NCI-H226 (cell line): ENCODE measurements around the gene MMP7.

Source experiments
- DNase-seq: peaks from one replicate; pipeline ENCODE4 v3.0.0-alpha.2; 2015

MMP7 gene

GRCh38 chr11:102491969-102492368, 38.6 kb downstream of the MMP7 start:
- no peak for DNase-seq

- DNase-seq = no peak
Measured at GRCh38 chr11:102489186-102490145, 41.1 kb downstream of the MMP7 start.

GRCh38 chr11:102488208-102488607, 42.3 kb downstream of the MMP7 start:
- no peak for DNase-seq

- no peak for DNase-seq
Measured at GRCh38 chr11:102487214-102487613, 43.3 kb downstream of the MMP7 start.

GRCh38 chr11:102486584-102486983, 44.0 kb downstream of the MMP7 start:
- no peak for DNase-seq

- DNase-seq = peak; percentile 41
Measured at GRCh38 chr11:102485095-102485722, 45.3 kb downstream of the MMP7 start.

- DNase-seq = no peak
Measured at GRCh38 chr11:102482433-102482832, 48.1 kb downstream of the MMP7 start.

- DNase-seq = no peak
Measured at GRCh38 chr11:102479733-102480132, 50.8 kb downstream of the MMP7 start.

GRCh38 chr11:102478673-102479299, 51.8 kb downstream of the MMP7 start:
- DNase-seq = no peak

GRCh38 chr11:102476812-102477211, 53.7 kb downstream of the MMP7 start:
- DNase-seq = peak; percentile 42

GRCh38 chr11:102476069-102476468, 54.5 kb downstream of the MMP7 start:
- no peak for DNase-seq

- no peak for DNase-seq
Measured at GRCh38 chr11:102473543-102473942, 57.0 kb downstream of the MMP7 start.

GRCh38 chr11:102472127-102472526, 58.4 kb downstream of the MMP7 start:
- no peak for DNase-seq

GRCh38 chr11:102471474-102471873, 59.1 kb downstream of the MMP7 start:
- no peak for DNase-seq
